CD14-positive monocyte (primary cell): ENCODE measurements around the gene KRT72. TPM values are rescaled to one million over a fixed set of nuclear protein-coding genes. Genes with fewer than 3 reads are reported as not detected.

Experiments used
- DNase-seq, 3 donors: peaks; one replicate each; pipeline ENCODE4 v3.0.0-alpha.2; 2011 to 2022
- H2AFZ ChIP-seq: 2 replicates; pipeline ENCODE4 v1.6.0; 2012; ENCODE audit warnings: mild to moderate bottlenecking, low read depth, low read length, inconsistent platforms; ENCODE audit not compliant: insufficient read depth, poor library complexity, severe bottlenecking
- H3K27ac ChIP-seq, 2 donors: 1 replicate in 1 of 2; 2 replicates in 1 of 2; pipeline ENCODE4 v1.5.1; 2012 to 2013; ENCODE audit warnings: low read length in 2 of 2, control low read depth in 1 of 2, inconsistent platforms in 1 of 2, low read depth in 1 of 2, mild to moderate bottlenecking in 1 of 2
- H3K27me3 ChIP-seq, 2 donors: one replicate each; pipeline versions ENCODE4 v1.6.0 to v1.6.1; 2011 to 2013; ENCODE audit warnings: low read length in 2 of 2; ENCODE audit not compliant: control insufficient read depth in 2 of 2, insufficient read depth in 2 of 2
- H3K36me3 ChIP-seq, 2 donors: replicated peaks in 1 of 2; 1 replicate in 1 of 2; 2 replicates in 1 of 2; pipeline versions ENCODE4 v1.5.1 to v1.6.1; 2012 to 2013; ENCODE audit warnings: low read length in 2 of 2, control low read depth in 1 of 2, inconsistent platforms in 1 of 2, mild to moderate bottlenecking in 1 of 2; ENCODE audit not compliant: insufficient read depth in 2 of 2, control insufficient read depth in 1 of 2
- H3K4me1 ChIP-seq, 2 donors: 1 replicate in 1 of 2; 2 replicates in 1 of 2; pipeline versions ENCODE4 v1.5.1 to v1.6.1; 2012 to 2013; ENCODE audit warnings: low read length in 2 of 2, control low read depth in 1 of 2, inconsistent platforms in 1 of 2, mild to moderate bottlenecking in 1 of 2, moderate library complexity in 1 of 2; ENCODE audit not compliant: insufficient read depth in 2 of 2, control insufficient read depth in 1 of 2
- H3K4me2 ChIP-seq: replicated peaks from 2 replicates; pipeline ENCODE3; 2012; ENCODE audit warnings: low read length, moderate library complexity, mild to moderate bottlenecking; ENCODE audit not compliant: poor library complexity, severe bottlenecking; ENCODE audit errors: extremely low read depth
- H3K4me3 ChIP-seq, 3 experiments: fragments of 200-600 bp in 1 of 3; sonication (generic) in 1 of 3; replicated peaks in 1 of 3; 1 replicate in 2 of 3; 2 replicates in 1 of 3; pipeline ENCODE4 v1.5.1; 2011 to 2013; ENCODE audit warnings: low read length in 3 of 3, mild to moderate bottlenecking in 3 of 3, control low read depth in 2 of 3, low read depth in 2 of 3, inconsistent platforms in 1 of 3, moderate library complexity in 1 of 3
- H3K79me2 ChIP-seq: 2 replicates; pipeline ENCODE4 v1.6.0; 2012; ENCODE audit warnings: mild to moderate bottlenecking, control low read depth, inconsistent platforms, low read length, moderate library complexity; ENCODE audit not compliant: insufficient read depth
- H3K9ac ChIP-seq: 2 replicates; pipeline ENCODE4 v1.6.0; 2017; ENCODE audit warnings: low read length, mild to moderate bottlenecking; ENCODE audit not compliant: insufficient read depth, poor library complexity, severe bottlenecking
- H3K9me3 ChIP-seq, 2 donors: replicated peaks in 1 of 2; 1 replicate in 1 of 2; 2 replicates in 1 of 2; pipeline versions ENCODE4 v1.5.1 to v1.6.1; 2012 to 2013; ENCODE audit warnings: low read length in 2 of 2, control low read depth in 1 of 2; ENCODE audit not compliant: control insufficient read depth in 1 of 2, insufficient read depth in 1 of 2
- H4K20me1 ChIP-seq: 2 replicates; pipeline ENCODE4 v1.6.0; 2012; ENCODE audit warnings: mild to moderate bottlenecking, low read length, control low read depth, moderate library complexity; ENCODE audit not compliant: insufficient read depth
- H3K27ac Mint-ChIP-seq, 7 donors: one replicate each; pipeline ENCODE4 v1.8.0; 2020; ENCODE audit warnings: mild to moderate bottlenecking in 7 of 7, mixed read lengths in 7 of 7, moderate library complexity in 6 of 7, inconsistent platforms in 2 of 7
- H3K27me3 Mint-ChIP-seq, 3 donors: one replicate each; pipeline ENCODE4 v1.8.0; 2021 to 2022; ENCODE audit warnings: low read depth in 3 of 3, mild to moderate bottlenecking in 3 of 3, mixed read lengths in 3 of 3, moderate library complexity in 3 of 3, inconsistent platforms in 1 of 3
- H3K36me3 Mint-ChIP-seq, 2 donors: one replicate each; pipeline ENCODE4 v1.8.0; 2020; ENCODE audit warnings: mixed read lengths in 2 of 2, inconsistent platforms in 1 of 2, mild to moderate bottlenecking in 1 of 2
- H3K4me1 Mint-ChIP-seq: one replicate; pipeline ENCODE4 v1.8.0; 2020; ENCODE audit warnings: mild to moderate bottlenecking, mixed read lengths
- H3K4me3 Mint-ChIP-seq, 2 donors: one replicate each; pipeline ENCODE4 v1.8.0; 2020; ENCODE audit warnings: mild to moderate bottlenecking in 2 of 2, mixed read lengths in 2 of 2, moderate library complexity in 1 of 2
- H3K9me3 Mint-ChIP-seq, 7 donors: one replicate each; pipeline ENCODE4 v1.8.0; 2020 to 2022; ENCODE audit warnings: mixed read lengths in 7 of 7, mild to moderate bottlenecking in 6 of 7, moderate library complexity in 6 of 7, inconsistent platforms in 2 of 7
- WGBS: methylation state at CpG from one replicate; pipeline ENCODE4 v1.1.5; 2013; ENCODE audit warnings: missing lambda C conversion rate; ENCODE audit not compliant: insufficient coverage; 5-methylcytosine and 5-hydroxymethylcytosine counted together
- intact Hi-C, 2 donors: fragments of 100-400 bp; cut with micrococcal nuclease; formaldehyde crosslinking; loops; one replicate each; pipeline versions ENCODE4 v1.15.0 to v1.15.1; 2023
- polyA plus RNA-seq, 3 donors: library from polyadenylated mRNA; depleted of rRNA in 1 of 3; unstranded in 2 of 3; stranded (reverse) in 1 of 3; fragments of 300-500 nt in 2 of 3; fragments of >200 nt in 1 of 3; fragmentation: Illumina TruSeq in 2 of 3; gene quantifications; 1 replicate in 2 of 3; 2 replicates in 1 of 3; pipeline ENCODE4 v1.2.3, GENCODE V29; 2012 to 2021
- TF ChIP-seq, protein P1 (sequence below): fragments of 200-600 bp; IDR thresholded peaks from one replicate; pipeline ENCODE4 v1.8.0; 2022; ENCODE audit warnings: antibody characterized with exemption, mild to moderate bottlenecking

KRT72 gene
- polyA plus RNA-seq, 3 donors, result not detected

DNA sequence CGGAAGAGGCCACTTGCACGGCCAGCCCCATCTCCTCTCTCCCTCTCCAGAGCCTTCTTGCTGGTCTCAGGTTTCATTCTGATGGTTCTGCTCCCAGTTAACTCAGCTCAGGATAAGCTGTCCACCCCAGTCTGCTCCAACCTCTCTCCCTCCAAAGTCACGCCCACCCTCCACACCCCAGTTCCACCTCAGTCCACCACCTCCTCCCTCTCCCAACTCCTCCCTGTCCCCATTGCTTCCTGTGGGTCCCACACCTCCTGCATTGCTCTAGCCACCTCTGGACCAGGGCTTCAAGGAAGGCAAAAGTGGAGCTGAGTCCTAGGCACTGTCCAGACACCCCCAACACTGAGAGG lies 61.5 kb downstream of the KRT72 start:
- H4K20me1 ChIP-seq, result no peaks in the 10 kb centered on the region
- Mint-ChIP-seq H3K36me3 (no peaks in the 10 kb centered on the region), H3K27ac (no peak overlapping the region), H3K4me1 (no peaks in the 10 kb centered on the region), H3K4me3 (no peak overlapping the region), H3K9me3 (no peaks in the 10 kb centered on the region), H3K27me3 (peaks cover 3 to 9% (median 6%) of the 10 kb centered on the region in 3 donors)
- intact Hi-C loops, result no loop called here
- WGBS, result 92% methylated on average over 3 of the region's 3 CpGs
- no peaks in the 10 kb centered on the region for H3K4me1 ChIP-seq
- TF ChIP-seq, protein P1, sequence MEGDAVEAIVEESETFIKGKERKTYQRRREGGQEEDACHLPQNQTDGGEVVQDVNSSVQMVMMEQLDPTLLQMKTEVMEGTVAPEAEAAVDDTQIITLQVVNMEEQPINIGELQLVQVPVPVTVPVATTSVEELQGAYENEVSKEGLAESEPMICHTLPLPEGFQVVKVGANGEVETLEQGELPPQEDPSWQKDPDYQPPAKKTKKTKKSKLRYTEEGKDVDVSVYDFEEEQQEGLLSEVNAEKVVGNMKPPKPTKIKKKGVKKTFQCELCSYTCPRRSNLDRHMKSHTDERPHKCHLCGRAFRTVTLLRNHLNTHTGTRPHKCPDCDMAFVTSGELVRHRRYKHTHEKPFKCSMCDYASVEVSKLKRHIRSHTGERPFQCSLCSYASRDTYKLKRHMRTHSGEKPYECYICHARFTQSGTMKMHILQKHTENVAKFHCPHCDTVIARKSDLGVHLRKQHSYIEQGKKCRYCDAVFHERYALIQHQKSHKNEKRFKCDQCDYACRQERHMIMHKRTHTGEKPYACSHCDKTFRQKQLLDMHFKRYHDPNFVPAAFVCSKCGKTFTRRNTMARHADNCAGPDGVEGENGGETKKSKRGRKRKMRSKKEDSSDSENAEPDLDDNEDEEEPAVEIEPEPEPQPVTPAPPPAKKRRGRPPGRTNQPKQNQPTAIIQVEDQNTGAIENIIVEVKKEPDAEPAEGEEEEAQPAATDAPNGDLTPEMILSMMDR, result no peak
- no peak for DNase-seq
- no peaks in the 10 kb centered on the region for H3K36me3 ChIP-seq
- no peaks in the 10 kb centered on the region for H3K79me2 ChIP-seq
- H3K4me2 ChIP-seq, result no peak overlapping the region
- H3K27ac ChIP-seq, result no peak overlapping the region
- H3K4me3 ChIP-seq, result no peak overlapping the region
- H3K27me3 ChIP-seq, result no peaks in the 10 kb centered on the region
- H3K9ac ChIP-seq, result no peak overlapping the region
- H2AFZ ChIP-seq, result no peak overlapping the region
- no peaks in the 10 kb centered on the region for H3K9me3 ChIP-seq

DNA sequence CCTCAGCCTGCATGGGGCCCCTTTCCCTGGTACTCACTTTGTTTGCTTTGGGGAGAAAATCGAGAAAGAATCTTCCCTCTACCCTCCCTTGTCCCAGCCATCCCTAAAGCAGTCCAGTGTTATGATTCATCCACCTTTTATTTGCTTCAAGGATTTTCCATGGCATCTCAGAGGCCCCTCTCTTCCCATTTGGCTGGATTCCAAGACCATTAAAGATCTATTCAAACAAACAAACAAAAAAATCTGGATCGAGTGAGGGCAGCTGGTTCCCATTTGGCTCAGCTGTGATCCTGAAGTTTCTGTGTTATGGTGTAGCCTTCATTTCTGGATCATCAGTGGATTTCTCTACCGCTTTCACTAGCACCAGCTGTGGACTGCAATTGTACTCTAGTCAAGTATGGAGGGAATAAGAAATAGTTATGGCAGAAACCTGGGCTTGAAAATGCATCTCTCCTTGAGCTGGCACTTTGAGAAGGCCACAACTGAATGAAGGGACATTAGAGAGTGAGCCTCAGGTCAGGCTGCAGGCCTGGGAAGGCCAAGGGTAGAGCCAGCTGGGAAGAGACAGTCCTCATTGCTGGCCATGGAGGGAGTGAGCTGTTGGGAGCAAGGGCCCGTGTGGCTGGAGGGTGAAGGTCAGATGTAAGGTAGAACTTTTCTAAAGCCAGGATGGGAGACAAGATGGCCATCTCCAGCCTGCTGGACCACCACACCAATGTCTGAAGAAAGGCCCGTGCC lies 62.0 kb downstream of the KRT72 start:
- H2AFZ ChIP-seq, result no peak overlapping the region
- H3K4me2 ChIP-seq, result no peak overlapping the region
- intact Hi-C loops, result no loop called here
- no peaks in the 10 kb centered on the region for H4K20me1 ChIP-seq
- H3K27me3 ChIP-seq, result no peaks in the 10 kb centered on the region
- Mint-ChIP-seq H3K4me1 (no peaks in the 10 kb centered on the region), H3K27ac (no peak overlapping the region), H3K9me3 (no peaks in the 10 kb centered on the region), H3K4me3 (no peak overlapping the region), H3K27me3 (peaks cover 3 to 8% (median 4%) of the 10 kb centered on the region in 3 donors), H3K36me3 (no peaks in the 10 kb centered on the region)
- 84% methylated on average over 2 of the region's 5 CpGs for WGBS
- H3K4me3 ChIP-seq, result no peak overlapping the region
- H3K9ac ChIP-seq, result no peak overlapping the region
- H3K27ac ChIP-seq, result no peak overlapping the region
- no peaks in the 10 kb centered on the region for H3K36me3 ChIP-seq
- H3K9me3 ChIP-seq, result no peaks in the 10 kb centered on the region
- DNase-seq, result no peak
- no peaks in the 10 kb centered on the region for H3K79me2 ChIP-seq
- H3K4me1 ChIP-seq, result no peaks in the 10 kb centered on the region
- TF ChIP-seq, protein P1, result no peak
